SIG-M5 (cell line): ENCODE measurements around the gene ASAP2.

Experiments used
- DNase-seq: peaks from one replicate; lab custom pipeline; 2025; lab: John Stamatoyannopoulos, UW

Gene ASAP2

DNA sequence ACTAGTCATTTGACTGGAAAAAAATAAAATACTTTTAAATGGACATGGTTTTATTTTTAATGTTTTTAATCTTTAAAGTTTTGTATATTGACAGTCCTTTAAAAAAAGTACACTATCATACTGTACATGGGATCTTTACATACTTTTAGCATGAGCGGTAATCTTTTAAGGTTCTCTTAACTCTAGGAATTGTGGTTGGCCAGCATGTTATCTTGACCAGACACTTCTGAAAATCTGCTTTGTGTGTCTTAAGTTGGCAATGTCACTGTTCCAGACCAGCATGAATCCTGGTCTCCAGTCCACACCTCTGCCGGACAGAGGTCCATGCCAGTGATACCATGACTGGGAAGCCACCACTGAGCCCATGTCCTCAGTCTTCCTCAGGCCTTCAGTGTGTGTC, 199.0 kb downstream of the ASAP2 start:
- no peak for DNase-seq

- no peak for DNase-seq
Observed at GRCh38 chr2:9406529-9407362, 200.1 kb downstream of the ASAP2 start.

DNA sequence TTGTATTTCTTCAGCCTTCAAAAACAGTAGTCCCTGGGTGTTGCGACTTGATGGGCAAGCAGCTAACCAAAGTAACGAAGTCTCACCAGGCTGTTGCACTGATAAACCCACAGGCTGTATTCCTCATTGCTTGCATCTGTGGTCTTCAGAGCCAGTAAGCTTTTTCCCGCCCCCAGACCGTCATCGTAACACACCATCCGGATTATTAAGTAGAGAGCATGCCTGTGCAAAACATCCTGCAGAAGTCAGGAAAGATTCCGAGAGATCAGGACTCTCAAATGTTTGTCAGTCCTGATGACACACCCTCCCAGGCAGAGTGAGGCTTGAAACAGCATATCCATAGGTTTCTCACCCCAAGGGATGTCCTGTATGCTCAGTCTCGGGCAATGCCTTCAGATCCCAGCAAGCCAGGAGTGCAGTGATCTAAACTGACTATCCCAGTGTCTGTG, 200.8 kb downstream of the ASAP2 start:
- DNase-seq: no peak

- DNase-seq: no peak
Observed at GRCh38 chr2:9408641-9409151, 202.1 kb downstream of the ASAP2 start.

DNA sequence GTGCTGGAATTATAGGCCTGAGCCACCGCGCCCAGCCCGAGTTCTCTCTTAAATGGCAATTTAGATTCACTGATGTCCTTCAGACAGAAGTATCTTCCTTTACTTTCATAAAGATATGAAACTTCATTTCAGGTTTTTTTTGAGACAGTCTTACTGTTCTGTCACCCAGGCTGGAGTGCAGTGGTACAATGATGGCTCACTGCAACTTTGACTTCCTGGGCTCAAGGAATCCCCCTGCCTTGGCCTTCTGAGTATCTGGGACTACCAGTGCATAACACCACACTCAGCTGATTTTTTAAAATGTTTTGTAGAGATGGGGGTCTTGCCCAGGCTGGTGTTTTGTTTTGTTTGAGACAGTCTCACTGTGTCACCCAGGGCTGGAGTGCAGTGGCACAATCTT, 203.5 kb downstream of the ASAP2 start:
- no peak for DNase-seq

GRCh38 chr2:9412781-9413180, 206.2 kb downstream of the ASAP2 start:
- no peak for DNase-seq

DNA sequence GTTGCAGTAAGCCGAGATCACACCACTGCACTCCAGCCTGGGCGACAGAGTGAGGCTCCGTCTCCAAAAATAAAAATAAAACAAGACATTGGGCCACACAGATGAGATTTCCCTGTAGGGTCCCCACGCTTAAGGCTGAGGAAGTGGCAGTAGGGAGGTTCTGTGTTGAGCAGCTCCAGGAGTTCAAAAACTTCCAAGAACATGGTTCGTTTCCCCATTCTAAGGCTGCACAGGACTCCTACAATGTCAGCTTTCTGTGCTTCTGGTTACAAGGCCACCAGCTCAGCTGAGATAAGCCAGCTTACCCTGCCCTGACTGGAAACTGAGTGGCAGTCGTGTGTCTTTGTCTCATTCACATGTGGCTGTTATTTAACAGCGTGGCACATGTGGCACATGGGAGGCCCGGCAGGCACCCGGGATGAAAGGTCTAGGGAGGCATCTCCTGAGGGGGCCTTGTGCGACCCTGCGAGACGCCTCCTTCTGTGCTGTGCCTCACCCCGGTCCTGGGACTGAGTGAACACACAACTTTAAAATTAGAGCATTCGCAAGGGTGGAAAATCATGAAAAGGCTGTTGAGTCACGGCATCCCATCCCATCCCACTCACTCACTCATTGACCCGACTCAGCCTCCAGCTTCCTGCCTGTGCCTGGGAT, 209.0 kb downstream of the ASAP2 start:
- DNase-seq: no peak

DNA sequence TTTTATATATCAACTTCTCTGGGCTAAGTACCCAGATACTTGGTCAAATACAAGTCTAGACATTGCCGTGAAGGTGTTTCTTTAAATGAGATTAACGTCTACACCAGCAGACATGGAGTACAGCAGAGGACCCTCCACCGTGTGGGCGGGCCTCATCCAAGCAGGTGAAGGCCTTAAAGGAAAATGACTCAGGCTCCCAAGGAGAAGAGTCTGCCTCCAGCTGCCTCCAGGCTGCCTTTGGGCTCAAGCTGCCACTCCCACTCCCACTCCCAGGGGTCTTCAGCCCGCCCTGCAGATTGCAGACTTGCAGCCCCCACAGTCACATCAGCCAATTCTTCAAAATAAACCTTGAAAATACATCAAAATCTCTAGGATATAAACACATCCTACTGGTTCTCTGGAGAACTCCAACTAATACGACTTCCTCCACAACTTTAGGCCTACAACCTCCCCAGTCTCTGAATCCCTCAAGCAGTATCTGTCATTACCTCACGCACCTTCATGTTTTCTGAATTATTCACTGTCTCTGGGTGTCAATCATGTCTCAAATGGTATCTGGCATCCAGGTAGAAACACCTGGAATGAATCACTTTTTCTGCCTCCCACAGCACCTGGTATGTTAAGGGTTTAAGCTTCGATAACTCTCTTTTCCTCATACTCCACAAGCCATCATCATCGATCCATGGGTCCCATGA, 209.8 kb downstream of the ASAP2 start:
- DNase-seq: no peak

DNA sequence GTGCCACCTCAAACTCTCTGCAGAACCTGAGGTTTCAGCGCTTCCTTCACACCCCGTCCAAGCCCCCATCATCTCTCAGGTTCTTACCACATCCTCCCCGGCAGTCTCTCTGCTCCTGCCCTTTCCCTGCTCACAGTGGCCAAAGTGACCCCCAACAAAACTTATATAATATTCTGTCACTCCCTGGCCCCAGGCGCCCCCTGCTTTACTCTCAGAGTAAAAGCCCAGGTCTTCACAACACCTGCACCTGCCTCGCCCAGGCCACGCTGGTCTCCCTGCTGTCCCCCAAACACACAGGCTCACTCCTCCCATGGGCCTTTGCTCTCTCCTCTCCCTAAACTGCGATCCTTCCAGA, 210.3 kb downstream of the ASAP2 start:
- DNase-seq: no peak

DNA sequence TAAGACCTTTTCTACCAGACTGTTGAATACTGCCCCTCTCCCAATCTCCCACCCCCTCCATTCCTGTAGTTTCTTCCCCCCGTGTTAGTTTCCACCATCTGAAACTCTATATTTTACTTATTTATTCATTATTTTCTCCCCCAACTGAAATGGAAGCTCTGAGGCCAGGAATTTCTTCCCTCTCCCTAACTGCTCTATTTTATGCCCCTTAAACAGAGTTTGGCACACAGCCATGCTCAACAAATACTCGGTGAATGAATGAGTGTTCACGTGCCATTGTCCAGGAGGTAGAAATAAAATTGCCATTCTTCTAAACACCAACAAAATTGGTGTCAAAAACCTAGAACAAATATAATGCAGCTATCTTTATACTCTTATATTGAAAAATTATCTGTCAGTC, 211.1 kb downstream of the ASAP2 start:
- DNase-seq: no peak

DNA sequence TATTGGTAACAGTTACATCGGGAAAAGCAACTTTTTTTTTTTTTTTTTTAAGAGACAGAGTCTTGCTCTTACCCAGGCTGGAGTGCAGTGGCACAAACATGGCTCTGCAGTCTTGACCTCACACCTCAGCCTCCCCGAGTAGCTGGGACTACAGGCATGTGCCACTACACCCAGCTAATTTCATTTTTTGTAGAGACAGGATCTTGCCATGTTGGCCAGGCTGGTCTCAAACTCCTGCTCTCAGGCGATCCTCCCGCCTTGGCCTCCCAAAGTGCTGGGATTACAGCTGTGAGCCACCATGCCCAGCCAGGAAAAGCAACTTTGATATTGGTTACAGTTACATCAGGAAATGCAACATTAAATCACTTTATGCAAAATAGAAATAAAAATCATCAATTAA, 212.1 kb downstream of the ASAP2 start:
- no peak for DNase-seq

DNA sequence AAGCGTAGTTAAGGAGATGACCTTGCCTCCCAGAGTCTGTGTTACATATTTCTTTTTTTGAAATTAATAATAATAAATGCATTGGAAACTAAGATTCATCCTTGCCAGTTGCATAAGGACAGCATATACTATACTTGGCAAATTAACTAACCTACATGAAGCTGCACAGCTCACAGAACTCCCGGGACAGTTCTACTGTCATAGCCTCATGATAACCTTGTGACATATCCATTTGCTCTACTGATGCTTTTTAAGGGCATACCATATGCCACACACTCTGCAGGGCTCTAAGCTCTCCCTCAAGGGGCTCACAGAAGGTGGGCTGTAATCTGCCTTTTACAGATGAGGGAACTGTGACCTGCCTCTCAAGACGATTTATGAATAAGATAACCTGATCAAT, 212.9 kb downstream of the ASAP2 start:
- DNase-seq: no peak

DNA sequence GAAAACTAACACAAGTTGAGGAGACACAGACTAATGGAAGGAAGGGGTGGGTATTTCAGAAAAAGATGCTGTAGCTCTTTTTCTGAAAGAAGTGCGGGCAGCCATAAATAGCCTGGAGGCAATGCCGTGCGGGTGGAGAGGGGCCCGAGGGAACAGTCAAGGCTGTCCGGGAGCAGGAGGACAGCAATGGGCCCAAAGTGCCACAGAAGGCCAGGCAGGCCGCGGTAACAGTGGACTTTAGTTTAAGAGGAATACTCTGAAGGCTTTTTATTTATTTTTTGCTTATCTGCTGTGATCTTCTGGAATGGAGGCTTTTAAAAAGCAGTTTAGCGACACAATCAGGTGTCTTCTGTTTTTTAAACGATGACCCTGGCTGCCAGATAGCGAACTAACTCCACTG, 213.9 kb downstream of the ASAP2 start:
- DNase-seq: no peak

DNA sequence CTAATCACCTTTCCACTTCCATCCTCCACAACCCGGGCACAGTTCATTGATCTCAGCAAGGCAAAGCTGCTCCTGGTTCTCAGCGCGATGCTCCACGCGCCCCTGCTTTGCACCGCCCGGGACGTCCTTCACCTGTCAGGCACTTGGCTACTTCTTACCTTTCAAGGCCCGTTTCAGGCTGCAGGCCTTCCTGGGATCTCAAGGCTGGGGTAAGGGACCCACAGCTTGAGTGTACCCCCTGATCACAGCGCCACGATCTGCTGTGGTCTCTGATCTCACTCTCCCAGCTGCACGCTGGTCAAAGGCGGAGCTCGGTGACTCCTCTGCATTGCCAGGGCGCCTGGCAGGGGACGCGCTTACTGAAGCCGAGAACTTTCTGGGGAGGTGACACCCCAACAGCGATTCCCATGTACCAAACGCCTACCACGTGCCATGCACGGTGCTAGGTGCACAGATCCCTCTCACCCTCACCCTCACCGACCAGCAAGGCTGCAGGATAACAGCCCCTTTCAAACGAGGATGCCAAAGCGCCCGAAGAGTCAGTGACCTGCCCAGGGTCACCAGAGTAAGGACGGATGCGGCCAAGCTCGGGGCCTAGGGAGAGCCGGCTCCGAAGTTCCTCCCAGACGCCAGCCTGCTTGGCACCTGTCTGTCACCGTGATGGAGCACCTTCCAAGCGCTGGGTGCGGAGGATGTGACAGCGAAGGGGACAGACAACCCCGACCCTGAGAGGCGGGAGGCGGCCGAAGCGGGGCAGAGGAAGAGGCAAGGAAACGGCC, 215.9 kb downstream of the ASAP2 start:
- DNase-seq: no peak

DNA sequence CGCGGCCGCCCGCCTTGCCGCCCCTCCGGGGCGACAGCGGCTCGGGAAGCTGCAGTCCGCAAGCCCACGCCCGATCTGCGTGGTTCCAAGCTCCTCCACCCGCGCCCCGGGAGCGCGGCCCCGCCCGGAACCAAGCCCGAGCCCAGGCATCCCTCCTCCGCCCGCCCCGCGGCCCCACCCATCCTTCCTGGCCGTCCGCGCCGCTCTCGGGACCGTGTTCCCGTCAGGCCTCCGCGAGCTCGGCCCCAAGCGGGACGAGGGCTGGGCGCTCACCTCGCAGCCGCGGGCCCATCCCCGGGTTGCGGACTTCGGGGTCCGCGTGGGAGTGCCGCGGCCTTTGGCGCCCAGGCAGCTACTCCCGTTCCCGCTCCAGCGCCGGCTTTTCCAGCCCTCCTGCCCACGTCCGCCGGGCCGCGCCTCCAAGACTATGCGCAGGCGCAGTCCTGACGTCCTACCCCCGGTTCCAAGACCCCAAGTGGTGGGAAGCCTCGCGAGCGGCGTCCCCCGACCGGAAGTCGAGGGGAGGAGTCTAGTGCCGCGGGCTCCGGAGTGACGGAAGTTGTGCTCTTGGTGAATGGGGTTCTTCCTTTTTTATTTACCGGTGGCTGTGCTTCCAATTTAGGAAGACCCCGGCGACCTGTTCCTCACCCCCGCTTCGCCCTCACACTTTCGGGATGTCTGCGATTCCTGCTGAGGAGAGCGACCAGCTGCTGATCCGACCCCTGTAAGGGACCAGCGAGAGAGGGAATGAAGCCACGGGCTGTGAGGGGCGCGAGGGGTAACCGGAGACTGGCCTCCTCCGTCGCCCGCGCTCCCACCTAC, 216.7 kb downstream of the ASAP2 start, which contains the start of the genes CPSF3 and ITGB1BP1:
TSS of gene CPSF3 (plus strand) at position 555 of the 822 bp plus-strand sequence. CDS start at position 675, 120 bp downstream.
TSS of gene ITGB1BP1 (minus strand) at position 429 of the 822 bp plus-strand sequence. CDS start 4,831 bp downstream, outside the sequence.
- DNase-seq: peak; percentile 75

DNA sequence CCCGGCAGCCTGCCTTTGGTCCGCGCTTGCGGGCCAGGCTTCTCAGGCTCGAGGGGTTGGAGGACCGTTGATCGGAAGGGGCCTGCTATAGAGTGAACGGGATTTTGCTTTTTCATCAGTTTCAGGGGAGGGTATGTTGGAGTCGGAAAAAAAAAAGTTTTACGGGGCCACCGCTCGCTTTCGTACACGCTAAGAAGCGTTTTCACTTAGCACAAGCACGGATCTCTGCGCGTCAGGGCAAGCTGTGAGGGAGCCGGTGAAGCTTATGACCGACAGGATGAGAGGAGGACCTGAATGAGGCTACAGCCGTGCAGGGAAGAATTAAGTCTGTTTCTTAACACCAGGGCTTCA, 217.3 kb downstream of the ASAP2 start:
- no peak for DNase-seq

GRCh38 chr2:9424447-9425164, 218.0 kb downstream of the ASAP2 start:
- DNase-seq: no peak

- no peak for DNase-seq
Observed at GRCh38 chr2:9428965-9429577, 222.5 kb downstream of the ASAP2 start.

DNA sequence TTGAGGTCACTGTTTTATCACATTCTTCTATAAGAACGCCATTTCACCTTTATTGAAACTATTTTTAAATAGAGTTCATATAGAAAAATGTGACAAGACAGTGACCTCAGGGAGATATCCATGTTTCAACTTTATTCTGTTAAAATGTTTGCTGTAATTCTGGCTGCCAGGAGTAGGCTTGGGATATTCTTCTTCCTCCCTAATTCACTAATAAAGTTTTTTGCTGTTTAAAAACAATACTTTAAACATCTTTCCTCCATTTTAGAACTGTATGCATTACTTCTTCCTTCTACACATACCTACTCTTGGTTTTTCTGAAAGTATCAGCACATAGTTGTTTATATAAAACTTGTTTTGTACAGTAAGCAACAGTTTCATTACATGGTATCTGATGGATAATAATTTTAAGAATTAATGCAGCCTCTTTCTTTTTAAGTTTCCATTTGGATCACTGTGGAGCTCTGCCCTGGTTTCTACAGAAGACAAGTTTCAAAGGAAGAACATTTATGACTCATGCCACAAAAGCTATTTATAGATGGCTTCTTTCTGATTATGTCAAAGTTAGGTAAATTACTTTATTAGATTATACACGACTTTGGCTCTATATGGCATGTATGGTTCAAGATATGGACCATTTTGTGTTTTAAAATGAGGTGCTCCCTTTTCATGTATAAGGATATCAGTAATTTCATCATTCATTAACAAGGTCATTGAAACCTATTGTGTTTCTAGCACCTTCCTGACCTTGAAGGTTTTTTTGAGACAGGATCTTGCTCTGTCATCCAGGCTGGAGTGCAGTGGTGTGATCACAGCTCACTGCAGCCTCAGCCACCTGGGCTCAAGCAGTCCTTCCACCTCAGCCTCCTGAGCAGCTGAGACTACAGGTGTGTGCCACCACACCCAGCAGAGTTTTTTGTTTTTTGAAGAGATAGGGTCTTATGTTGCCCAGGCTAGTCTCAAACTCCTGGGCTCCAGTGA, 224.0 kb downstream of the ASAP2 start:
- no peak for DNase-seq
